Stimulated activated naive CD8-positive, alpha-beta T cell treated with anti-CD3 and anti-CD28 coated beads, Interleukin-15, Interleukin-2, amounts not matched to agents 100 ng/mL and 50 ng/mL, for 24 hours (primary cell): ENCODE data around the gene UVSSA.
"Not testable (repeated sequence)": the region's sequence is repeated elsewhere in the genome, so short reads cannot be mapped to it uniquely, and the experiment has no call there.

Experiments used
- H3K27ac Mint-ChIP-seq: one replicate; pipeline ENCODE4 v1.8.0; 2021; ENCODE audit warnings: mild to moderate bottlenecking, mixed read lengths
- H3K27me3 Mint-ChIP-seq: one replicate; pipeline ENCODE4 v1.8.0; 2021; ENCODE audit warnings: mixed read lengths
- H3K36me3 Mint-ChIP-seq: one replicate; pipeline ENCODE4 v1.8.0; 2021; ENCODE audit warnings: low read depth, mixed read lengths
- H3K4me1 Mint-ChIP-seq: one replicate; pipeline ENCODE4 v1.8.0; 2021; ENCODE audit warnings: low read depth, mixed read lengths
- H3K4me3 Mint-ChIP-seq: one replicate; pipeline ENCODE4 v1.8.0; 2021; ENCODE audit warnings: mild to moderate bottlenecking, mixed read lengths
- H3K9me3 Mint-ChIP-seq: one replicate; pipeline ENCODE4 v1.8.0; 2021; ENCODE audit warnings: mixed read lengths

Gene UVSSA

DNA sequence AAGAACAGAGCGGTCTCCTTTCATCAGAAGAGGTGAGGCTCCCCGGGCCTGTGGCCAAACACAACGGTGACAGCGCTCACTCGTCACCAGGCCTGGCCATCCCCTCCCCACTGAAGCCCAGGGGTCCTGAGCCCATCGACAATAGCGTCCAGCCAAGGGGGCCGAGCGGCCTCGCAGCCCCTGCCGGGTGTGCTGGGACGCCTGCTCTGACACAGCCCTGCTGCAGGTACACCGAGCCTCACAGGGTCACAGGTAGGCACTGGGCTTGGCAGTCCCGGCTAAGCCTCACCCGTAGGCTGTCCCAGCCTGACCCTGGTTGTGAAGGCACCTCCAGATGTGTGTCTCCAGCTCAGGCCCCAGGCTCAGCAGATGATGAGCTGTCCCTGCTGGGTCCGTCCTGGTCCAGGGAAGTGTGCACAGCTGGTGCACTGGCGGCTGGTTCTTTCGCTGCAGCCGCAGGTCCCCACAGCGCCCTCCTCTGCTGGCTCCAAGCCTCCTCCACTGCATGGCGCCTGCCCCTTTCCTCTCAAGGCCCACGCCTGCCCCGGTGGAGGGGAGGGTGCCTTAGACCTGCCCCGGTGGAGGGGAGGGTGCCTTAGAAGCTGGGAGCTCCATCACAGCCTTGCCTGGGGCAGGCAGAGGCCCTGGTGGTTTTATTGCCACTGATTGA, 21.5 kb downstream of the UVSSA start:
- Mint-ChIP-seq H3K9me3 (no peaks in the 10 kb centered on the region), H3K36me3 (peaks cover 18% of the 10 kb centered on the region), H3K4me3 (no peak overlapping the region), H3K27ac (no peak overlapping the region), H3K4me1 (no peaks in the 10 kb centered on the region), H3K27me3 (no peaks in the 10 kb centered on the region)

DNA sequence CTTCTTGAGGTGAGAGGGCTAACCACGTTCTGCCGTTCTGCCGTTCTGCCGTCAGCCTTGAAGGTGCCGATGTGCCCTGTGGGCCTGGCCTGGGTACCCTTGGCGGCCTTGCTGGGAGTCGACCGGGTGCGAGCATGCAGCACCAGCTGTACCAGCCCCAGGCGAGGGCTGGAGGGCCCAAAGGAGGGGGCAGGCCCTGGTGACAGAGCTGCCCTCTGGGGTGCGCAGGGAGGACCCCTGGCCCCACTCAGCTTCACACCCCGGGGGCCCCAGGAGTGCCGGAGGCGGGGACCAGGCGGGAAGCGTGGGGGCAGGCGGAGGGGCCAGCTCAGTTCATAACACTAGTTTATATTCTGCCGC, 22.1 kb downstream of the UVSSA start:
- Mint-ChIP-seq H3K4me3 (no peak overlapping the region), H3K4me1 (no peaks in the 10 kb centered on the region), H3K27ac (no peak overlapping the region), H3K27me3 (no peaks in the 10 kb centered on the region), H3K36me3 (peaks cover 23% of the 10 kb centered on the region), H3K9me3 (no peaks in the 10 kb centered on the region)

DNA sequence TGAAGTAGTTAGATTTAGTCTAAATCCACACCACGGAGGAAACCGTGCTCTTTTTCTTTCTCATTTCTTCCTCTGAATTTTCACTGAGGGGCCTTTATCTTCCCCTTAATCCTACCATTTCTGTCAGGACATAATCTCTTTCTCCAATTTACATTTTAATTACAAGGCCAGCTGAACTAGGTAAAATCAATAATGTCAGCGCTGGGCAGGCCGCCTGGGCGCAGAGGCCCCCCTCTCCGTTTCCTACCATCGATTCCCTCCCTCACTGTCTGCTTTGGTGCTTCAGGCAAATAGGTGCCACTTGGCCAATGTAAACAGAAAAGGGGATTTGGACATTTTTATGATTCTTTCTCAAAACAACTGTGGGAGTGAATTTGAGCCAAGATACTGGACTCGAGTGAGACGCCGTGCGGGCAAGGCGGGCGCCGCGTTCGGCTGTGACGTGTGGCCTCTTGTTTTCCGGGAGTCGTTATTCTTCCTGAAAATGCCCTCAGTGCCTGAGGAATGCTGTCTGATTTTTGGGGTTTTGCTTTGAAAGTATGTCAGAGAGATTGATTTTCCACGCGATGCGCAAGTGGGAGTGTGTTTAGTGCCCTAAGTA, 22.6 kb downstream of the UVSSA start:
- Mint-ChIP-seq H3K4me3 (no peak overlapping the region), H3K9me3 (no peaks in the 10 kb centered on the region), H3K4me1 (no peaks in the 10 kb centered on the region), H3K27me3 (no peaks in the 10 kb centered on the region), H3K36me3 (peaks cover 24% of the 10 kb centered on the region), H3K27ac (no peak overlapping the region)

DNA sequence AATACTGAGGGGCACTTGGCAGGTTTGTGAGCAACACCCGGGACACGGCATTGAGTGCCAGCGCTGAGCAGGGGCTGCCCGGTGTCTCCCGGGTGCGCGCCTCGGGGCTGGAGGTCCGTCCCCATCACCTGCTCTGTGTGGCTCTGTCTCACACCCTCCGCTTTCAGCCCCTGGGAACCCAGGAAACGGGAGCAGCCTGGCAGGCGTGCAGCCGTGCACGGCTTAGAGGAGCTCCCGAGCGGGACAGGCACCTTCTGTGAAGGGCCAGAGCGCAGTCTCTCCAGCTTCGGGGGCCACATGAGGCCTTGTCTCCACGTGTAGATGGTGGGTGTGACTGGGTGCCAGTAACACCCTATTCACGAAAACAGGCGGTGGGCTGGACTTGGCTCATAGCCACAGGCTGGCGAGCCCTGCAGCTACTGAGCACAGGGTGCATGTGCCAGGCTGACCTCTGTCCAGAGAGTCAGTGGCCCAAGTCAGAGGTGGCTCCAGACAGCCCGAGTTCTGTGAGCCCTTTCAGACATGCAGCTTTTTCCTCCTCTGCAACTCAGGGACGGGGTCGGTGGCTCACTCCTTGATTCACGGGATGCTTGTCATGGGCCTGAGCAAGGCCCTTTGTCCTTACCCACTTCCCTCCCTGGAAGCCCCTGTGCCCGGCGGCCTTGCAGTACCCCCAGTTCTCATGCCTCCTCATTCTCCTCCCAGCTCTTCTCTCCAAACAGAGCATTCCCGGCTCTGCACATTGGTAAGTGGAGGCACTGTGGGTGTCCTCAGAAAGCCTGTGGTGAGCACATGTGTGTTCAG, 23.5 kb downstream of the UVSSA start:
- Mint-ChIP-seq H3K36me3 (peaks cover 24% of the 10 kb centered on the region), H3K4me3 (no peak overlapping the region), H3K27ac (no peak overlapping the region), H3K9me3 (no peaks in the 10 kb centered on the region), H3K27me3 (no peaks in the 10 kb centered on the region), H3K4me1 (no peaks in the 10 kb centered on the region)

DNA sequence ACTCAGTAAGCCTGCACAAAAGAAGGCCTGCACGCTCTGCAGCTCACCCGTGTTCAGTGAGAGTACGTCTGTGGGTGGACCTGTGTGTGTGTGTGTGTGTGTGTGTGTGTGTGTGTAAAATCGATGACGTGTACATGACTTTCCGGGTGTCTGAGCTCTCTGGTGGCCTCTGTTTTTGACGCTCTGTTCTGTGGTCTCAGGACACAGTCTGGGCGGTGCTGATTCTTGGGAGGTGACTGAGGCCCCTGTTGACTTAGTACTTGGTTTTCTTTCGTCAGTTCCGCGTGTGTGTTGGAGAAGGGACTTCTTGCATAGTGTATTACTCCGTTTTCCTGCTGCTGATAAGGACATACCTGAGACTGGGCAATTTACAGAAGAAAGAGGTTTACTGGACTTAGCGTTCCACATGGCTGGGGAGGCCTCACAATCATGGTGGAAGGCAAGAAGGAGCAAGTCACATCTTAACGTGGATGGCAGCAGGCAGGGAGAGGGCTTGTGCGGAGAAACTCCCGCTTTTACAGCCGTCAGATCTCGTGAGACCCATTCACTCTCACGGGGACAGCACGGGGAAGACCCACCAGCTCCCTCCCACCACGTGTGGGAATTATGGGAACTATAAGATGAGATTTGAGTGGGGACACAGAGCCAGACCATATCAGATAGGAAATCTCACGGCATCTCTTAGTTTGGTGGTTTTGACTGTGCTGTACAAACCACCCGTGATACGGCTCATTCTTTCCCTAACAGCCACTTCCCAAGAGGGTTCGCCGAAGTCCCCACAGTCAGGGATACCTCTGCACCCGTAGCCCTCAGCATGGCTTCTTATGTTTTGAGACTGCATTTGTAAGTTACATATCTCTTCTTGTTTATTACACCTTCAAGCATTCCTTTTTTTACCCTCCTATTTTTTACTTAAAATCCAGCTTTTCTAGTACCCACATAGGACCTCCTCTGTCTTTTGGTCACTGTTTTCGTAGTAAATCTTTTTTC, 24.5 kb downstream of the UVSSA start:
- Mint-ChIP-seq H3K4me3 (no peak overlapping the region), H3K4me1 (no peaks in the 10 kb centered on the region), H3K9me3 (no peaks in the 10 kb centered on the region), H3K36me3 (peaks cover 24% of the 10 kb centered on the region), H3K27ac (no peak overlapping the region), H3K27me3 (no peaks in the 10 kb centered on the region)

DNA sequence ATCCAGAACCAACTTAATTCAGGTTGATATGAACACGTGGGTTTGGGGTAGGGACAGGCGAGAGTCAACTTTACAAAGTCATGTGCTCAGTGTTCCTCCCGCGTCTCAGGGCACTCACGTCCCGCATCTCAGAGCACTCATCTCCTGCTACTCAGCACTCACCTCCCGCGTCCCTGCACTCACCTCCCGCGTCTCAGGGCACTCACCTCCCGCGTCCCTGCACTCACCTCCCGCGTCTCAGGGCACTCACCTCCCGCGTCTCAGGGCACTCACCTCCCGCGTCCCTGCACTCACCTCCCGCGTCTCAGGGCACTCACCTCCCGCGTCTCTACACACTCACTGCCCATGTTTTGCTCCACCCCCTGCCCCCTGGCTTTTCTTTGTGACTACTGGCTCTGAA, 25.6 kb downstream of the UVSSA start:
- H3K27me3 Mint-ChIP-seq, H3K9me3 Mint-ChIP-seq, H3K4me1 Mint-ChIP-seq, H3K27ac Mint-ChIP-seq, H3K4me3 Mint-ChIP-seq: not testable (repeated sequence)
- peaks cover 24% of the 10 kb centered on the region for H3K36me3 Mint-ChIP-seq

DNA sequence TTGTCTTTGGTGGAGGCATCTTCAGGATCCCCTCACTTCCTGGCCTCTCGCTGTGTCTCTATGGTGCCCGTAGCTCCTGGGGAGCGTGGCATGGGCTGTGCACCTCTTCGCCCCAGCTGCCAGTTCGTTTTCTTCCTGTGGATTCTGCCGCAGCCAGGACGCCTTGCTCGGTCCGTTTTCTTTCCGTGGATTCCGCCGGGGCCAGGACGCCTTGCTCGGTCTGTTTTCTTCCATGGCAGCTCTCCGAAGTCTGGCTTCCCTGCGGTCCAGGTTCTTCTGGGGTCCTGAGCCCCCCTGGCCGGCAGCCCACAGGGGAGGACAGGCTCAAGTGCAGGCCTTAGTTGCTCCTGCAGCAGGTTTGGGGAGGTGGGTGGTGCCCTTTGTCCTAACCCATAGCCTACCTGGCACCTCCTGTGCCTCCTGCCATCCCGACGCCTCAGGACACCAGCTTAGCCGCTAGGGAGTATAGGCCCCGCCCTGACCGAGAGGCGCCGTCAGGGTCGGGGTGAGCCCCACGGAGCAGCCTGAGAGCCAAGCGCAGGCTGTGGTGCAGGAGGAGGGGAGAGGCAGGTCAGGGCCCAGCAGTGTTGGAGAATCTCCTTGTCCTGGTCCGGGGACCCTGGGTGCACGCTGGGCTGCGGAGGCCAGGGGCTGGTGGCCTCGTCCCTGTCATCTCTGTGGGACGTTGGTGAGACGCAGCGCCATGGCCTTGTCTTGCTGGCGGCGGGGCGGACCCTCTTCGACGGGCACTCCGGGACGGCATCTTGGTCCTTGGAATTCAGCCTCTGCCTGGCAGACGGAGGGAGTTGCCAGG, 27.1 kb downstream of the UVSSA start:
- no peak overlapping the region for H3K4me3 Mint-ChIP-seq
- no peak overlapping the region for H3K27ac Mint-ChIP-seq
- H3K9me3 Mint-ChIP-seq, result no peaks in the 10 kb centered on the region
- no peaks in the 10 kb centered on the region for H3K27me3 Mint-ChIP-seq
- H3K36me3 Mint-ChIP-seq, result peaks cover 24% of the 10 kb centered on the region
- H3K4me1 Mint-ChIP-seq, result no peaks in the 10 kb centered on the region

DNA sequence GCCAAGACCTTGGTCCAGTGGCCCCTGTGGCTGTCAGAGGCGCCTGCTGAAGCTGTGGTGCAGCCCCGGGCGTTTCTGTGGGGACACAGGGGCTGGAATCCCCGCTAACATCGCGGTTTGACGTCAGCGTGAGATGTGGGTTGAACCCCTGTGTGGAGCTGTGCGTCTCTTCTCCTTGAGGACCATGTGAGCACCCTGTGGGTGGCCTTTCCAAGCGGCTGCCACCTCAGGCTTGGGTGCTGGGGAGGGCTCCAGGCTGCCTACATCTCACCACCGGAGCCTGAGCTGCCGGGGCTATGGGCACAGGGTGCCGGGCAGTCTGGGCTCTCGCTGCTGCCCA, 27.7 kb downstream of the UVSSA start:
- H3K4me3 Mint-ChIP-seq, result no peak overlapping the region
- H3K27ac Mint-ChIP-seq, result no peak overlapping the region
- H3K36me3 Mint-ChIP-seq, result peaks cover 24% of the 10 kb centered on the region
- no peaks in the 10 kb centered on the region for H3K4me1 Mint-ChIP-seq
- no peaks in the 10 kb centered on the region for H3K27me3 Mint-ChIP-seq
- no peaks in the 10 kb centered on the region for H3K9me3 Mint-ChIP-seq

DNA sequence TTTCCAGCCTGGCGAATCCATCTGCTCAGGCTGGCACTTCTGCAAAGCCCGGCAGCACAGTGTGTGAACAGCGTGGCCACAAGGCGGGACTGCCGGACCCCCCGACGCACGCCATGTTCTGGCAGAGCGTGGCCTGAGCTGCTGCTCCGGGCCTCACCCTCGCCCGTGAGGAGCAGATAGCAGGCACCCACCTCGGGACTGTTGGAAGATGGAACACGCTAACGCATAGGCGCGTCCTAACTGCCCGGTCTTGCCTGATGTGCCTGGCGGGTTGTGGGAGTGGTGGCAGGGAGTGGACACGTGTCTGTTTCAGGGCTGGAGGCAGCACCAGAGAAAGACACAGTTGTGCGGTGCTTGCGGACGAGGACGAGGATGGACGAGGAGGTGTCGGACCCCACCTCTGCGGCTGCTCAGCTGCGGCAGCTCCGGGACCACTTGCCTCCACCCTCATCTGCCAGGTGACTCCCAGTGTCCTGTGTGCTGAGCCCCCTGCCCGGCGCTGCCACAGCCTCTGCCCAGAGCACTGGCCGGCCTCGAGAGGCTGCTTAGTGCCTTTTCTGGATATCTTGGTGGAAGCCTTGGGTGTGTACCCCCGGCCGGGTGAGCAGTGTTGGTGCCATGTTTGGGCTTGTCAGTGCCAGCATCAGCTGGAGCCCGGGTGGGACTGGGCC, 28.2 kb downstream of the UVSSA start:
- Mint-ChIP-seq H3K27me3 (no peaks in the 10 kb centered on the region), H3K4me3 (no peak overlapping the region), H3K36me3 (peaks cover 24% of the 10 kb centered on the region), H3K4me1 (no peaks in the 10 kb centered on the region), H3K27ac (no peak overlapping the region), H3K9me3 (no peaks in the 10 kb centered on the region)

DNA sequence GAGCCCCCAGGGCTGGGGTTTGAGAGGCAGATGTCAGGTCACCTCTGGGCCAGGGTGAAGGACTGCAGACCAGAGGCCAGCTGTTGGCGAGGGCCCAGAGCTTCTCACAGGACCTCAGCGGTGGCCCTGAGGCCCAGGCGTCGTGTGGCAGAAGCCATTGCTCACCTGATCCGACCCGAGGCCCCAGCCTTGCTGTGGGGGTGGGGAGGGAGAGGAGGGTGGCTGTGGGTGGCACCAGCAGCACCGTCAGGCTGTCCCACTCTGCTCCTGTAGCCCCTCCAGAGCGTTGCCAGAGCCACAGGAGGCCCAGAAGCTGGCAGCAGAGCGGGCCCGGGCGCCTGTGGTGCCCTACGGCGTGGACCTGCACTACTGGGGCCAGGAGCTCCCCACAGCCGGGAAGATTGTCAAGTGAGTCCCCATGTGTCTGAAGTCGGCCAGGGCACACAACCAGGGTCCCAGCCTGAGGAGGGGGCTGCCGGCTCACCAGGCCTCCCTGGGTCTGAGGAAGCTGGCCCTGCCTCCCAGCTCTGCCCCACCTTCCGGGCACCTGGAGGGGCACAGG, 28.8 kb downstream of the UVSSA start:
- Mint-ChIP-seq H3K36me3 (peaks cover 24% of the 10 kb centered on the region), H3K27ac (no peak overlapping the region), H3K4me3 (no peak overlapping the region), H3K9me3 (no peaks in the 10 kb centered on the region), H3K4me1 (no peaks in the 10 kb centered on the region), H3K27me3 (no peaks in the 10 kb centered on the region)

DNA sequence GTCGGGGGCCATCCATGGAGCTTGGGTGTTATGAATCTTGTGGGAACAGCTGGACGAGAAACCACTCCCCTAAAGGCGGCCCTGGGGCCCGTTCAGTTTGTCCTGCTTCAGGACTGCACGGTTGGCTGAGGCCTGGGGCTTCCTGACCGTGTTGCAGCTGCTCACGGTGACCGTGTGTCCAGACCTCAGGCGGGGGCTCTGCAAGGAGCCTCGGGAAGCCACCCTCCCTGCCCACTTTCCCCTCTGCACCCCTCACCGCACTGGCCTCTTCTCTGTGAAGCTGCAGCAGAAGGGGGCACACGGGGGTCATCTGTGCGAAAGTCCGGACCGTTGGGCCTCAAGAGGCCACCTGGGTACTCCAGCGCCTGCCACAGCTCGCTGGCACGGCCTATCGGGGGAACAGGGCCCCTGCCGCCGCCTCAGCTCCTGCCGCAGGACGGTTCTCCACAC, 29.4 kb downstream of the UVSSA start:
- Mint-ChIP-seq H3K36me3 (peaks cover 24% of the 10 kb centered on the region), H3K9me3 (no peaks in the 10 kb centered on the region)

DNA sequence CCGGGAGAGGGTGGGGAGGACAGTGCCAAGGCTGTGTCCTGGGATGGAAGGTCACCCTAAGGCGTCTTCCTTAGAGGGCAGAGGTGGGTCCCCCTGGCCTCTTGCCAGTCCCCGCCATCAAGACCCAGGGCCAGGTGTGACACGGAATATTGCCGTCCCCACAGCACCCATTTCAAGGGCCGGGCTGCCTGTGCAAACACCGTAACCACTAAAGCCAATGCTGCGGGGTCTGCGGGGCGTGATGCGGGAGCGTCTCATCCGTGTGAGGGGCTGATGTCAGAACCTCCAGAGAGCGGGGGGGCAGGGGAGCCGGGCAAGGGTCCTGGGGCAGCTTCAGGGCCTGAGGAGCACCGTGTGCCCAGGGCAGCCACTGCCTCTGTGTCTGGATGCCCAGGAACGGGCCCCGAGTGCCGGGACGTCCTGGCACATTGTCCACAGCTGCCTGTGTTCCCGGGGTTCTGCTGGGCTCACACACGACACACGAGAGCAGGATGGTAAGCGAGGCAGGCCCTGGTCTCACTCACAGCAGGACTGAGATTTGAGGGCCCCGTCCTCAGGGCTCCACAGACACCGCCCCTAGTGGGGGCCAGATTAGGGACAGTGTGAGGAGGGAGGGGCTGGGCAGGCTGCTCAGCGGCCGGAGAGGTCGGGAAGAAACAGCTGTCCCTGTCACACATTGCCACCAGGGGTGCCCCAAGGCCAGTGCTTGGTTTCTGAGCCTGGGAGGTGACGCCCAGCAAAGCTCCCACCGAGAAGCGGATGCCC, 30.0 kb downstream of the UVSSA start:
- Mint-ChIP-seq H3K36me3 (peaks cover 21% of the 10 kb centered on the region), H3K27ac (no peak overlapping the region), H3K4me3 (no peak overlapping the region), H3K27me3 (no peaks in the 10 kb centered on the region), H3K9me3 (no peaks in the 10 kb centered on the region), H3K4me1 (no peaks in the 10 kb centered on the region)

More for the DNA sequence above, 29.4 kb downstream of the UVSSA start:
- Mint-ChIP-seq H3K4me3 (no peak overlapping the region), H3K4me1 (no peaks in the 10 kb centered on the region), H3K27ac (no peak overlapping the region), H3K27me3 (no peaks in the 10 kb centered on the region)
